IgD-negative memory B cell (primary cell): ENCODE data around the gene GOLGA6D. TPM values are rescaled to one million over a fixed set of nuclear protein-coding genes. Genes with fewer than 3 reads are reported as not detected.
"Not testable (repeated sequence)": the region's sequence is repeated elsewhere in the genome, so short reads cannot be mapped to it uniquely, and the experiment has no call there.

ENCODE experiments used
- H3K27ac Mint-ChIP-seq, 3 donors: one replicate each; pipeline ENCODE4 v1.8.0; 2020 to 2022; ENCODE audit warnings: mild to moderate bottlenecking in 3 of 3, mixed read lengths in 3 of 3, moderate library complexity in 1 of 3
- H3K27me3 Mint-ChIP-seq: one replicate; pipeline ENCODE4 v1.8.0; 2021; ENCODE audit warnings: mixed read lengths
- H3K36me3 Mint-ChIP-seq: one replicate; pipeline ENCODE4 v1.8.0; 2020; ENCODE audit warnings: mild to moderate bottlenecking, mixed read lengths
- H3K4me1 Mint-ChIP-seq, 3 donors: one replicate each; pipeline ENCODE4 v1.8.0; 2020 to 2022; ENCODE audit warnings: mixed read lengths in 3 of 3, mild to moderate bottlenecking in 1 of 3
- H3K4me3 Mint-ChIP-seq, 4 donors: one replicate each; pipeline ENCODE4 v1.8.0; 2020 to 2022; ENCODE audit warnings: mild to moderate bottlenecking in 4 of 4, mixed read lengths in 4 of 4, moderate library complexity in 3 of 4
- H3K9me3 Mint-ChIP-seq, 3 donors: one replicate each; pipeline ENCODE4 v1.8.0; 2020 to 2021; ENCODE audit warnings: mixed read lengths in 3 of 3, mild to moderate bottlenecking in 1 of 3
- polyA plus RNA-seq: library from polyadenylated mRNA; unstranded; fragments of 300-500 nt; fragmentation: Illumina TruSeq; gene quantifications from one replicate; pipeline ENCODE4 v1.2.3, GENCODE V29; 2021

Gene GOLGA6D
- polyA plus RNA-seq, 1 donor from 2014 or later = not detected

DNA sequence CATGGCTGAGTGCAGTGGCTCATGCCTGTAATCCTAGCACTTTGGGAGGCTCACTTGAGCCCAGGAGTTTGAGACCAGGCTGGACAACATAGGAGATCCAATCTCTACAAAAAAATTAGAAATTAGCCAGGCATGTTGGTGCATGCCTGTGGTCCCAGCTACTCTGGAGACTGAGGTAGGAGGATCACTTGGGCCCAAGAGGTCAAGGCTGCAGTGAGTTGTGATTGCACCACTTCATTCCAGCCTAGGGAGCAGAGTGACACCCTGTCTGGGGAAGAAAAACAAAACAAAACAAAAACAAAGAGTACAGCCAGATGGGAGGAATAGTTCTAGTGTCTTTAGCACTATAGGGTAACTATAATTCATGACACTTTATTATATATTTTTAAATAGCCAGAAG lies 27.1 kb downstream of the GOLGA6D start:
- Mint-ChIP-seq H3K4me3 (no peak overlapping the region), H3K9me3 (no peaks in the 10 kb centered on the region), H3K36me3 (peaks cover under 1% of the 10 kb centered on the region), H3K27ac (no peak overlapping the region), H3K4me1 (peaks cover 0 to 3% (median 0%) of the 10 kb centered on the region in 3 donors), H3K27me3 (peaks cover 20% of the 10 kb centered on the region)

GRCh38 chr15:75312548-75312947 lies 29.9 kb downstream of the GOLGA6D start:
- H3K27me3 Mint-ChIP-seq = peaks cover 15% of the 10 kb centered on the region
- not testable (repeated sequence) for H3K36me3 Mint-ChIP-seq, H3K9me3 Mint-ChIP-seq, H3K27ac Mint-ChIP-seq, H3K4me3 Mint-ChIP-seq, H3K4me1 Mint-ChIP-seq

GRCh38 chr15:75313116-75313845 lies 30.6 kb downstream of the GOLGA6D start:
- Mint-ChIP-seq H3K9me3 (no peaks in the 10 kb centered on the region), H3K36me3 (no peaks in the 10 kb centered on the region), H3K4me3 (no peak overlapping the region), H3K4me1 (peaks cover 0 to 2% (median 0%) of the 10 kb centered on the region in 3 donors), H3K27me3 (peaks cover 11% of the 10 kb centered on the region), H3K27ac (no peak overlapping the region)

- no peaks in the 10 kb centered on the region for H3K4me1 Mint-ChIP-seq
- H3K9me3 Mint-ChIP-seq = no peaks in the 10 kb centered on the region
- peaks cover 9% of the 10 kb centered on the region for H3K27me3 Mint-ChIP-seq
- H3K36me3 Mint-ChIP-seq = no peaks in the 10 kb centered on the region
- H3K4me3 Mint-ChIP-seq = no peak overlapping the region
- no peak overlapping the region for H3K27ac Mint-ChIP-seq
Measured at GRCh38 chr15:75314552-75315290, 32.1 kb downstream of the GOLGA6D start.

DNA sequence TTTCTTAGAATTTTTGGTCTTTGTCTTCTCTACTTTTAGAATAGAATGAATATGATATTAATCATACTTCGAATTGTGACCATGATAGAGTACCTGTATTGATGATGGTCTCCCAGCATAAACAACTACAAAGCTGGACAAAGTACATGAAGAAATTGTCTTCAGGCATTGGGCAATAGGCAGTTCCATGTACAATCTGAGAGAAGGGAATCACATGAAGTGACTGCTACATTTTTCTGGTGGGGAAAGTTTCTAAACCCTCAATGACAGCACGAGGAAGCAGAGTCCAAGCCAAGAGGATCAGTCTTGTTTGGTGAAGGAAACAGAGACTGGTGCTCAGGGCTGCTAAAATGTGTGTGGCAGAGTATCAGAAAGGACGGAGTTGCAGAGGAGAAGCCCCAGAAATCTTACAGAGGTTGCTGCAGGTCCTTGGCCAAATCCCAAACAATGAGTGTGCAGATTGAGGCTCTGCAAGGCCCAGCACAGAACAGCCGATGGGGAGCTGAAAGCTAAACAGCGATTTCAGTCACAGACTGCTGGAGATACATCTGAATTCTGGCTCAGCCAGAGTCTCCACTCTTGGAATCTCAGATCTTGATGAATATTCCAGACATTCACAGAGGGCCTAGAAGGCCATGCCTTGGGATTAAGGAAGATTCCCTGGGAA lies 36.7 kb downstream of the GOLGA6D start:
- not testable (repeated sequence) for H3K27ac Mint-ChIP-seq, H3K4me1 Mint-ChIP-seq, H3K9me3 Mint-ChIP-seq, H3K4me3 Mint-ChIP-seq, H3K27me3 Mint-ChIP-seq, H3K36me3 Mint-ChIP-seq

GRCh38 chr15:75321711-75322110 lies 39.1 kb downstream of the GOLGA6D start:
- no peaks in the 10 kb centered on the region for H3K36me3 Mint-ChIP-seq
- peaks cover 0 to 4% (median 2%) of the 10 kb centered on the region in 3 donors for H3K4me1 Mint-ChIP-seq
- no peaks in the 10 kb centered on the region for H3K27me3 Mint-ChIP-seq
- no peak overlapping the region for H3K27ac Mint-ChIP-seq
- no peak overlapping the region for H3K4me3 Mint-ChIP-seq
- H3K9me3 Mint-ChIP-seq = no peaks in the 10 kb centered on the region

- no peak overlapping the region for H3K27ac Mint-ChIP-seq
- no peaks in the 10 kb centered on the region for H3K27me3 Mint-ChIP-seq
- no peaks in the 10 kb centered on the region for H3K9me3 Mint-ChIP-seq
- H3K36me3 Mint-ChIP-seq = no peaks in the 10 kb centered on the region
- peaks cover 0 to 6% (median 2%) of the 10 kb centered on the region in 3 donors for H3K4me1 Mint-ChIP-seq
- H3K4me3 Mint-ChIP-seq = no peak overlapping the region
Measured at GRCh38 chr15:75325922-75326321, 43.3 kb downstream of the GOLGA6D start.

- H3K36me3 Mint-ChIP-seq = no peaks in the 10 kb centered on the region
- H3K27ac Mint-ChIP-seq = no peak overlapping the region
Measured at GRCh38 chr15:75327005-75327404, 44.4 kb downstream of the GOLGA6D start.

DNA sequence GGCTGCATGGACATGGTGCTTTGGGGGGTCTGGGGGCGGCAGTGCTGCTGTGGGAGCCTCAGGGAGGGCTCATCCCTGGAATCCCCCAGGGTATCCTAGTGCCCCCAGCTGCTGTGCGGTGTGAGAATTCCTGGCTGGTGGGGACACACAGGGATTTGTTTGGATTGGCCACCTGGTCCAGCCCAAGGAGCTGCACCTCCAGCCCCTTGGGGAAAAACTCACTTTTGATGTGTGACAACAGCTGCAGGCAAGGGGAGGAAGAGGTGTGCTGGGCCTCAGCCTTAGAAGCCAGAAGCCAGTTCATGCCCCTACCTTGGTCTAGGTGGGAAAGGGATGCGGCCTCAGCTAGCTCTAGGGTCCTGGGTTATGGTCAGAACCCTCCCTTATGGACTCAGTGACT lies 44.9 kb downstream of the GOLGA6D start:
- H3K4me3 Mint-ChIP-seq = no peak overlapping the region
- no peaks in the 10 kb centered on the region for H3K27me3 Mint-ChIP-seq
- H3K27ac Mint-ChIP-seq = no peak overlapping the region
- no peaks in the 10 kb centered on the region for H3K9me3 Mint-ChIP-seq
- peaks cover 0 to 5% (median 2%) of the 10 kb centered on the region in 3 donors for H3K4me1 Mint-ChIP-seq
- H3K36me3 Mint-ChIP-seq = no peaks in the 10 kb centered on the region

More at GRCh38 chr15:75327005-75327404, 44.4 kb downstream of the GOLGA6D start:
- Mint-ChIP-seq H3K4me3 (no peak overlapping the region), H3K4me1 (peaks cover 0 to 5% (median 2%) of the 10 kb centered on the region in 3 donors), H3K9me3 (no peaks in the 10 kb centered on the region), H3K27me3 (no peaks in the 10 kb centered on the region)

DNA sequence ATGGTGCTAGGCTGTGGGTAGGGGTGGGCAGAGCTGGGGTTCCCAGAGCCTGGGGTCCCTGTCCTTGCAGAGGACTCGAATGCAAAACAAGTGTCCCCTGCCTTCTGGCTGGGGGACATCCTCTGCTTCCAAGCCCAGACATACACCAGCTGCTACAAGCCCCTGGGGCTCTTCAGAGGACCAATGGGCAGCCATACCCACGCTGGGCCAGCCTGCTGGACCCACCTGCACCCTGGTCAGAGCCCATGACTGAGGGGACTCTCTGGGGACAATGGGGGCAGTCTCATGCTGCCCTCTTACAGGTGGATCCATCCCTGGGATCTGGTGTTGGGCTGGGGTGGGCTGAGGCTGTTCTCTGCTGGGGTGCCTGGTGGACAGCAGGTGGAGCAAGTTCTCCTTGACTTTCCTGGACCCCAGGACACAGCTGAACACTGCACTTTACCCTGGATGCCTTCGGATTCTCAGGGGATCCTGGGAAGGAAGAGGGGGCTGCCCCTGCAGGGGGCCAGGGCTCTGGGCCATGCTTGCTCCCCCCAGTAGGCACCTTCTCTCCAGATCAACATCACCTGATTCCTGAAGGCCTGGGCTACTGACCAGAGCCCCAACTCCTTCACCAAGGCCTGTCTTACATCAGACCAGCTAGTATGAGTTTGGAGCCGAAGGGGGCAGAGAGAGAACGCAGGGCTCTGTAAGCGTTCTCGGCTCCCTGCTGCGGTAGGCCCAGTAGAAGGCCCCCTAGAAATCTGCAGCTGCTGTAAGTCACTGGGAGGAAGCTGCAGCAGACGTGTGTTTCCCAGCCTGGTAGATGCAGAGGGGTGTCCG lies 46.1 kb downstream of the GOLGA6D start:
- H3K27ac Mint-ChIP-seq = no peak overlapping the region
- H3K4me3 Mint-ChIP-seq = no peak overlapping the region
- no peaks in the 10 kb centered on the region for H3K36me3 Mint-ChIP-seq
- H3K27me3 Mint-ChIP-seq = no peaks in the 10 kb centered on the region
- peaks cover 0 to 5% (median 2%) of the 10 kb centered on the region in 3 donors for H3K4me1 Mint-ChIP-seq
- H3K9me3 Mint-ChIP-seq = no peaks in the 10 kb centered on the region

DNA sequence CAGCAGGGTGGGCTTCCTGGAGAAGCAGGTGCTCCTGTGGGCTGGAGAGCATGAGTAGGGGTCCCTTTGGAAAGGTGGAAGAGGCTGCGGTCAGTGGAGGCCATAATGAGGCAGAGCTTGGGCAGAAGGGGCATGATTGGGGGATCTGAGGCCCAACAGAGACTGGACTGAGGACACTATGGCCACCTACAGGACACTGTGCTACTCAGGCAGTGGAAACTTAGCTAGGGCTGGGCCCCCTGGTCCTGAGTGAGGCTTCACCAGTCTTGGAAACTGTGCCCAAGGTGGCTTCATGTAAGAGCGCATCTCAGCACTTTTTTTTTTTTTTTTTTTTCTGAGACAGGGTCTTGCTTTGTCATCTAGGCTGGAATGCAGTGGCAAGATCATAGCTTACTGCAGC lies 46.9 kb downstream of the GOLGA6D start:
- H3K4me1 Mint-ChIP-seq = peaks cover 0 to 5% (median 2%) of the 10 kb centered on the region in 3 donors
- no peaks in the 10 kb centered on the region for H3K27me3 Mint-ChIP-seq
- H3K36me3 Mint-ChIP-seq = no peaks in the 10 kb centered on the region
- H3K4me3 Mint-ChIP-seq = no peak overlapping the region
- no peak overlapping the region for H3K27ac Mint-ChIP-seq
- no peaks in the 10 kb centered on the region for H3K9me3 Mint-ChIP-seq

DNA sequence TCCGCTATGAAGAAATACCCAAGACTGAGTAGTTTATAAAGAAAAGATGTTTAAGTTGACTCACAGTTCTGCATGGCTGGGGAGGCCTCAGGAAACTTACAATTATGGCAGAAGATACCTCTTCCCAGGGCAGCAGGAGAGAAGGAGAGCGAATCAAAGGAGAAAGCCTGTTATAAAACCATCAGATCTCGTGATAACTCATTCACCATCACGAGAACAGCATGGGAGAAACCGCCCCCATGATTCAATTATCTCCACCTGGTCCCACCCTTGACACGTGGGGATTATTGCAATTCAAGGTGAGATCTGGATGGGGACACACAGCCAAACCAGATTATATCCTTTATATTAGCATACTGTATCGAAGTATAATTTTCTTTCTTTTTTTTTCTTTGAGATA lies 49.5 kb downstream of the GOLGA6D start:
- H3K4me3 Mint-ChIP-seq = peak overlapping the region in 1 of 4 donors; percentile 34
- H3K27me3 Mint-ChIP-seq, H3K9me3 Mint-ChIP-seq, H3K27ac Mint-ChIP-seq, H3K36me3 Mint-ChIP-seq: not testable (repeated sequence)
- H3K4me1 Mint-ChIP-seq = peaks cover 8 to 13% (median 13%) of the 10 kb centered on the region in 3 donors

DNA sequence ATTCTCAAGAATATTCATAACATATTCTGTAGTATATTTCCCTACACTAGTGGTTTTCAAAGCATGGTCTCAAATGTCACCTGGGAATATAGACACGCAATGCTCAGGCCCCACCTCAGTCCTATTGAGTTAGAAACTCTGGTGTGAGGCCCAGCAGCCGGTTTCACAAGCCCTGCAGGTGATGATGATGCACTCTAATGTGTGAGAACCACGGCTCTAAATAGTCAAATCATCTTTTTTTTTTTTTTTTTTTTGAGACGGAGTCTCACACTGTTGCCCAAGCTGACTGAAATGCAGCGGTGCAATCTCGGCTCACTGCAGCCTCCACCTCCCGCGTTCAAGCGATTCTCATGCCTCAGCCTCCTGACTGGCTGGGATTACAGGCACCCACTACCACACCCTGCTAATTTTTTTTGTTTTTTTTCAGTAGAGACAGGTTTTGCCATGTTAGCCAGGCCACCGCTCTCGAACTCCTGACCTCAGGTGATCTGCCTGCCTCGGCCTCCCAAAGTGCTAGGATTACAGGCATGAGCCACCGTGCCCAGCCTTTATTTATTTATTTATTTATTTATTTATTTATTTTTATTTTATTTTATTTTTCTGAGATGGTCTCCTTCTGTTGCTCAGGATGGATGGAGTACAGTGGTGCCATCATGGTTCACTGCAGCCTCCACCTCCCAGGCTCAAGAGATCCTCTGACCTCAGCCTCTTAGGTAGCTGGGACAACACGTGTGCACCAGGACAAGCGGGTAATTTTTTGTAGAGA lies 51.2 kb downstream of the GOLGA6D start:
- not testable (repeated sequence) for H3K4me3 Mint-ChIP-seq, H3K27ac Mint-ChIP-seq, H3K36me3 Mint-ChIP-seq, H3K27me3 Mint-ChIP-seq, H3K9me3 Mint-ChIP-seq
- H3K4me1 Mint-ChIP-seq = peaks cover 8 to 13% (median 11%) of the 10 kb centered on the region in 3 donors

GRCh38 chr15:75335313-75335704 lies 52.7 kb downstream of the GOLGA6D start:
- Mint-ChIP-seq H3K27me3 (no peaks in the 10 kb centered on the region), H3K4me3 (peak overlapping the region; percentile 93 to 96 (median 96)), H3K4me1 (peaks cover 8 to 13% (median 11%) of the 10 kb centered on the region in 3 donors), H3K9me3 (no peaks in the 10 kb centered on the region), H3K36me3 (peaks cover 3% of the 10 kb centered on the region), H3K27ac (peak overlapping the region in 2 of 3 donors; percentile 61 to 96)
